GM19455 (cell line): Measurements from ENCODE around the gene RAB20.
"Not testable (repeated sequence)": the region's sequence is repeated elsewhere in the genome, so short reads cannot be mapped to it uniquely, and the experiment has no call there.

Experiments used
- ATAC-seq: cut with Tn5 transposase; IDR thresholded peaks from one replicate; pipeline ENCODE4 v1.9.1; 2021; ENCODE audit not compliant: unreplicated experiment

Gene RAB20, protein sequence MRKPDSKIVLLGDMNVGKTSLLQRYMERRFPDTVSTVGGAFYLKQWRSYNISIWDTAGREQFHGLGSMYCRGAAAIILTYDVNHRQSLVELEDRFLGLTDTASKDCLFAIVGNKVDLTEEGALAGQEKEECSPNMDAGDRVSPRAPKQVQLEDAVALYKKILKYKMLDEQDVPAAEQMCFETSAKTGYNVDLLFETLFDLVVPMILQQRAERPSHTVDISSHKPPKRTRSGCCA

DNA sequence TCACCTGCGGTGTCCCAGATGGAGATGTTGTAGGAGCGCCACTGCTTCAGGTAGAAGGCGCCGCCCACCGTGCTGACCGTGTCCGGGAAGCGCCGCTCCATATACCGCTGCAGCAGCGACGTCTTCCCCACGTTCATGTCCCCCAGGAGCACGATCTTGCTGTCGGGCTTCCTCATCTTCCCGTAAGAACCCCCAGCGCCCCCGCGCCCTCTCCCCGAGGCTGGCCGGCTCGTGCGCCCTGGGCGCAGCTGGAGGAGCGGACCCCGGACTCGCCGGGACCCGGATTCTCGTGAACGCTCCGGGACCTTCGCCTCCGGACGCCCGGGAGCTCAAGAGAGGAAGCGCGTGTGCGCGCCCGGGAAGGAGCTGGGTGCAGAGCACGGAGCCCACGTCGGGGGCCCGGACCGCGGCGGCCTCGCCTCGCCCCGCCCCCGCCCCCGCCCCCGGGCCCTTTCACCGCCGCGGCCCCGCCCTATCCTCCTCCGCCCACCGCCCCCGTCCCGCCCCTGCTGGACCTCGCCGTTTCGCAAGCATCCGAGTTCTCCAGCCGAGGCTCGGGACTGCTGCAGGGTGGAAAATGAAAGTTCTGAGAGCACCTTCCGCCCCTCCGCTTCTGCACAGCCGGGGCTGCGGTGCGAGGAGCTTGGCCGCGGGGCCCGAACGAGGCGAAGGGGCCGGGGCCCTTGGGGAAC, at the start of gene RAB20:
Gene RAB20 (minus strand): TSS at position 379 of the 692 bp plus-strand sequence. CDS start 203 bp downstream, at position 176.
- ATAC-seq: peak; percentile 76

DNA sequence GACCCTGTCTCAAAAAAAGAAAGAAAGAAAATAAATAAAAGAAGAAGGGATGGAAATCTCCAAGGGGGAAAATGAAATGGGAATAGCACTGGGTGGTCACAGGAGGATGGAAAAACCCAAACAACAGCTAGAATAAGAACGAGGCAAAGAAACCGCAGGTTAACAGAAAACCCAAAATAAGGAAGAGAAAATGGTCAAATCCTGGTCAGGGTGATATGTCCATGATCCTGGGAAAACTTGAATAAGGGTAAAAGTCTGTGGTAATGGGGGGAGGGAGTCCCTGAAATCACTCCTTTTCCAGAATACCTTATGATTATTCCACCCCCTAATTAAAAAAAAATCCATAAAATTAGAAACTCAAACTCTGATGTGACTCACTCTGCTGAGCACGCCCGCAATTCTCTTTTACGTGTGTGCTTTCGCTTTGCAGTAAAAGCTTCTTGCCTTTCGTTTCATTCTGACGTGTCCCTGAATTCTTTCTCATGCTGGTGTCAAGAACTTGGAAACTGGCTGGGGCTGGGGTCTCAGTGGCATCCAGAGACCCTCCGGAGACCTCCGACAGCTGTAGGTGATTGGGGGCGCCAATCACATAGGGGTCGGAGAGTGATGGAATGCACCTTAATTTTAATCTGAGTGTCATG, 49.6 kb upstream of the RAB20 start:
- ATAC-seq: peak; percentile 44

DNA sequence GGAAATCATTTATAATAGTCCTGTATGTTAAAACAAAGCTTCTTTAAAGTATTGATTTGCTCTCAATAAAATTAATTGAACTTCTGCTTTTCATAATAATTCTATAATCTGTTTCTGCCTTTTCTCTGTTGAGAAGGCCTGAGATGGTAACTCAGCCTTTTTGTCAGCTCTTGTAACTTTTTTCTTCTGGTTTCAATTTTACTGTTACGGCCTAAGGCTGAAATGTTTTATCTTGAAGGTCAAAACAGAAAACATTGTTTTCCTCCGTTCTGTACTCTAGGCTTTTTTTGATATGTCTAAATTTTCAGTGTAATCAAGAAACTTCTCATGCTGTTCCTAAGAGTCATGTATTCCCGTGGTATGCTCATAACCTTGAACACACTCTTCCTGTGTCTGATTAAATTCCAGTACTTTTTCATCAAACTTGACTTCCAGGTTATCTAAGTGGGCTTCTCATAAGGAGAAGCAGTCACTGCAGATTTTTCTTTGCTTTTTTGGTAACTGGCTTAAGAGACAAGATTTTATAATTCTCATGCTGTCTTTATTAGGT, 46.2 kb upstream of the RAB20 start:
- no peak for ATAC-seq

DNA sequence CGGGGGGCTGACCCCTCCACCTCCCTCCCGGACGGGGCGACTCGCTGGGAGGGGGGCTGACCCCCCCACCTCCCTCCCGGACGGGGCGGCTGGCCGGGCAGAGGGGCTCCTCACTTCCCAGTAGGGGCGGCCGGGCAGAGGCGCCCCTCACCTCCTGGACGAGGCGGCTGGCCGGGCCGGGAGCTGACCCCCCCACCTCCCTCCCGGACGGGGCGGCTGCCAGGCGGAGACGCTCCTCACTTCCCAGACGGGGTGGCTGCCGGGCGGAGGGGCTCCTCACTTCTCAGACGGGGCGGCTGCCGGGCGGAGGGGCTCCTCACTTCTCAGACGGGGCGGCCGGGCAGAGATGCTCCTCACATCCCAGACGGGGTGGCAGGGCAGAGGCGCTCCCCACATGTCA, 44.8 kb upstream of the RAB20 start:
- not testable (repeated sequence) for ATAC-seq

DNA sequence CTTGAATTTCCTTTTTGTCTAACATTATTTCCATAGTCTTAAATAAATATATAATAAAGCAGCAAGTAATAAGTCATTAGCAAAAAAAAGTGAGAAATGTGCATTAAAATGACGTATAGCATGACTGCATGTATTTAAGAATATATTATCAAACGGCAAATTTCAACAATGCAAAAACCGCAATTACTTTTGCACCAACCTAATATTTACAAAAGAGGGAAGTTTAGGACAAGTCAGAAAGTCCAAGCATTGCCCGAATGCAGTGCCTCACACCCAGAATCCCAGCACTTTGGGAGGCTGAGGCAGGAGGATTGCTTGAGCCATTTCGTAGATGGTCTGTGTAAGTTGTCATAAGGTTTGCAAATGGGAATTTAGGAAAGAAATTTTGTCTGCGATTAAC, 43.6 kb upstream of the RAB20 start:
- no peak for ATAC-seq

DNA sequence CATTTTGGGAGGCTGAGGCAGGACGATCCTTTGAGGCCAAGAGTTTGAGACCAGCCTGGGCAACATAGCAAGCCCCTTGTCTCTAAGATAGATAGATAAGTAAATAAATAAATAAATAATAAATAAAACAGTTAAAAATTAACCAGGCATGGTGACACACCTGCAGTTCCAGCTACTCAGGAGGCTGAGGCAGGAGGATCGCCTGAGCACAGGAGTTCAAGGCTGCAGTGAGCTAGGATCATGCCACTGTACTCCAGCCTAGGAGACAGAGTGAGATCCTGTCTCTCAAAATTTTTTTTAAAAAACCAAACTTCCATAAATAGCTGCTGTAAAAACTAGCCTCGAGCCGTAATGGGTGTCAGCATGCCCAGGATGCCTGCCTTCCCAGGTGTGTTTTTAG, 39.5 kb upstream of the RAB20 start:
- ATAC-seq: no peak

DNA sequence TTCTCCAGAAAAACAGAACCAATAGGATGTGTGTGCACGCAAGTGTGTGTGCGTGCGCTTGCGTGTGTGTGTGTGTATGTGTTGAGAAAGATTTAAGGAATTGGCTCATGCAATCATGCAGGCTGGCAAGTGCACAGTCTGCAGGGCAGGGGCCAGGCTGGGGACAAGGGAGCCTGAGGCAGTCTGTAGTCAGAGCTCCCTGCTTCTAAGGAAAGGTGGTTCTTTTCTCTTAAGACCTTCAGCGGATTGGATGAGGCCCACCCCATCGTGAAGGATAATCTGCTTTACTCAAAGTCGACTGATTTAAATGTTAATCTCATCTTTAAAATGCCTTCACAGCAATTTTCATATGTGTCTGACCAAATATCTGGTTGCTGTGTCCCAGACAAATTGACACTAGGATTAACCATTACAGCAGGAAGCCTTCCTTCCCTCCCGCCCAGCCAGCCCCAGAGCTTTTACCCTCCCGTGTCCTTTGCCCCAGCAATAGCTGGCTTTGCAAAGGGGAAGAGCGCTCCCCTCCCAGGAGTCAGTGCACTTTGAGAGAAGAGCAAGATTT, 38.8 kb upstream of the RAB20 start:
- no peak for ATAC-seq

DNA sequence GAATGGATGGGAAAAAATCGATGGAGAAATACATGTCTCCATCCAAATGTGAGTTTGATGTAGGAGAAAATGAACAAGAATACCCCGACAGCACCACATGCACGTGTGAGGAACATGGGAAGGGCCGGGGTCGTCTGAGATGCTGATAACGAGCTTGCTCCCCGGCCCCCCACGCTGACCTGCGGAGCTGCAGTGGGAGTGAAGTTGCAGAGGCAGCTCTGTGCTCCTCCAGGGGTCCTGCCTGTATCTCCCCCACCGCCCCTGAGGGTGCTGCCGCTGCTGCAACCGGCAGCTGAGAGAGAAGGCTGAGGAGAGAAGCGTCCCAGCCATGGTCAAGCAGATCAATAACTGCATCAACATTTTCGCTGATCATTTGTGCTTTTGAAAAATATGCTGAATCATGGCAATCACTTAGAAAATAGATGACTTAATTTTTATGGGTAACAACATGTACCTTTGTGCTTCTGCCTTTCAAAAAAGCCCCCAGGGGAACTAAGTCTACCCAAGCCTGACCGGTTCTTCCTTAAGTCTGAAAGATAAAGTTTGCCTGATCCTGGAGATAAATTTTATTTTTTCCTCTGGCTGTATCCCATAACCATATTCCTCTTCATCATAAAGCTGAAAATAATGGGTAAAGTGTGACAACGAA, 35.6 kb upstream of the RAB20 start:
- no peak for ATAC-seq

DNA sequence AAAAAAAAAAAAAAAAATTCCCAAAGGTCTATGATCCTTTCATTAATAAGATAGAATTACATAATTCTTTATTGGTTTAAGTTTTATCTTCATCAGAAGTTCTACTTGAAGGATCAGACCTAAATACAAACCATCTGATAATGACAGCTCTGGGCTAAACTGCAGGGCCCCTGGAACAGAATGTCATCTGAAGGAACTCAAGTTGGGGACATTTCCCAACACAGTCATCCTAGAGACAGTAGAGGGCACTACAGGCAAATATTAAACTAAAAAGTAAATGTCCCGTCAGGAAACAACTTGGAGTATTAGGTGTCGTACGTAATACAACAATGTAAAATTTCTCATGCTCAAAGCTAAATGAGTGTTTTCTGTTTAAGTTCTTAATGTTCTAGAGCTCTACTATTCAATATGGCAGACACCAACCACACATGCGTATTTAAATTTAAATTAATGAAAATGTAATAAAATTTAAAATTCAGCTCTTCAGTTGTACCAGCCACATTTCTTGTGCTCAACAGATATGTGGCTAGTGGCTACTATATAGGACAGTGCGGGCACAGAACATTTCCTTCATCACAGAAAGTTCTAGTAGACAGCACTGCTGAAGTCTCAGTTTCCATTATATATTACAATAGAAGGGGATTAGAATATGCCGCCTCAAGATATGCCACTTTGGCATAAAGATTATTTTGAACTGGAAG, 32.1 kb upstream of the RAB20 start:
- ATAC-seq: peak; percentile 81

DNA sequence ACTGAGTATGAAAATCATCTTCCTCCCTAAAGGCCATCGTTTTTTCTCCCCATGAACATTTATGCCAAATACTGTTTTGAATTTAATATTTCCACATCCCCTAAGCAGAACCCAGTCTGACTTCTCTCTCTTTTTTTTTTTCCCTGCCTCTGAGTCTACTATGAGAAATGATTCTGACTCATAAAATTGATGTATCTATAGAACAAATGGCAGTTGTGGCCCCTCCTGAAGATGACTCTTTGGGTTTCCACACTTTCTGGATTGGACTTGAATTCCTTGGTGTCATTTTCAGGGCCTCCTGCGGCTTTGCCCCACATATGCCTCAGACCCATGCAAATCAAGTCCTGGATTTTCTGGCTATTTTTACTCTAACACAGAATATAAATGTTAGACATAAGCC, 31.1 kb upstream of the RAB20 start:
- no peak for ATAC-seq

DNA sequence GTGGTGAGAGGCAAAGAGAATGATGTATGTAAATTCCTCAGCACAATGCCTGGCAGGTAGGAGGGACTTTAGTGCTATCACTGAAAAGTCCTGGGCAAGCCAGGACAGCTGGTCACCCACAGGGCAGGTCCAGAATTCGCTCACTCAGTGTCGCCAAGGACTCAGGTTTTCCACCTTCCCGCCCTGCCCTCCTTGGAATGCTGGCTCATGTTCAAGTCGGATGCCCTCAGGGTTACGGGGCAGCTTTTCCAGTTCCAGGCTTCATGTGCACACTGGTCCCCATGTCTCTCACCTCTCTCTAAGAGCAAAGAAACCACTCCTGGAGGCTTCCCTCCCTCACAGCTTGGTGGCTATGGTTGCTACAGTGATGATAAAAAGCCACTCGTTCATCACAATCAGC, 29.1 kb upstream of the RAB20 start:
- no peak for ATAC-seq

DNA sequence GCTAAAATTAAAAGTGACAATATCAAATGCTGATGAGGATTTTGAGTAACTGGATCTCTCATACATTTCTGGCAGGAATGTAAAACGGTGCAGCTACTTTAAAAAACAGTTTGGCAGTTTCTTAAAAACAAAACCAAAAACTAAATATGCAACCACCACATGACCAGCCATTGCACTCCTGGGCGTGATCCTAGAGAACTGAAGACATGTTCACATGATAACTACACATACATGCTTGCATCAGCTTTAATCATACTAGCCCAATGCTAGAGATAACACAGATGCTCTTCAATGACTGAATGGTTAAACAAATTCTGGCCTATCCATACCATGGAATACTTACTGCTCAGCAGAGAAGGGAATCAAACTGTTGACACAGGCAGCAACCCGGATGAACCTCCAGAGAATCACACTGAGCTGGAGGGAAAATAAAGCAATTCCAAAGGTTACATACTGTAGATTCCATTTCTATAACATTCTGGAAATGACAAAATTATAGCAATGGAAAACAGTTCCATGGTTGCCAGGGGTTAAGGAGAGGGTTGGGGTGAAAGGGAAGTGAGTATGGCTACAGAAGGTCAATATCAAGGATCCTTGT, 28.4 kb upstream of the RAB20 start:
- no peak for ATAC-seq

DNA sequence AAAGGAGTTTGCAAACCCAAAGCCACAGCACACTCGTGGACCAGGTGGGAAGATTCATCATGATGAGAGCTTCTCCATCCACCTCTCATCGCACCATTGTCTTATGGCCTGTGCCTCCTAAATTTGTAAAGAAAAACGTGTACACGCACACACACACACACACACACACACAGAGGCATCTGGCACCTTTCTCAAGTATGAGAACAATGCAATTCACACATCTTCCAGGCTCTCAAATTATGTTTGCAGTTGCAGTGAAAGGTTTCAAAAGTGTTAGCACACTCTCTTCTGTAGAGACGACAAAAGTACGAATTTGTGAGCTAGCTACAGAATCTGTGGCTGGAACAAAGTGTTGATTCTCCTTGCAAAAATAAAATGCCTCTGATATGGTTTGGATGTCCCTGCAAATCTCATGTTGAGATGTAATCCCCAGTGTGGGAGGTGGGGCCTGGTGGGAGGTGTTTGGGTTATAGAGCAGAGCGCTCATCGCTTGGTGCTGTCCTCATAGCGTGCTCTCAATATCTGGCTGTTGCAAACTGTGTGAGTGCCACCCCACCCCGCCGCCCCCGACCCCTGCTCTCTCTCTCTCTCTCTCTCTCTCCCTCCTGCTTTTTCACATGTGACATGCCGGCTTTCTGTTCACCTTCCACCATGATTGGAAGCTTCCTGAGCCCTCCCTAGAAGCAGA, 21.8 kb upstream of the RAB20 start:
- ATAC-seq: no peak

DNA sequence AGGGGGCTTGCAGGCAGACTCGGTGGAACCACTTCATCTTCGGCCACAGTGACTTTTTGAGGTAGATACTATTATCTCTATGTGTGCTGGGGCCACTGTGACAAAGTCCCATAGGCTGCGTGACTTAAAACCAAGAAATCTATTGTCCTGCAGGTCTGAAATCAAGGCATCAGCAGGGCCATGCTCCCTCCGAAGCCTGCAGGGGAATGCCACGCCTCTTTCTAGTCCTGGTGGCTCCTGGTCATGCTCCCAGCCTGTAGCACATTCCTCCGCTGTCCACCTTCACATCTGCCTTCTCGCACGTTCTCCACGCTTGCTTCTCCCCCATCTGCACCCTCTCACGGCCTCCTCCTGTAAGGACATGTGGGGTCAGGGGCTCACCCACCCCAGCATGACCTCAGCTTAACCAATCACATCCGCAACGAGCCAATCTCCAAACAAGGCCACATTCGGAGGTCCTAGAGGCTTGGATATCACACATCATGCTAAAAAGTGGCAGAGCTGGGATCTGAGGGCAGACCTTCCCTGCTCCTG, 21.0 kb upstream of the RAB20 start:
- ATAC-seq: no peak

DNA sequence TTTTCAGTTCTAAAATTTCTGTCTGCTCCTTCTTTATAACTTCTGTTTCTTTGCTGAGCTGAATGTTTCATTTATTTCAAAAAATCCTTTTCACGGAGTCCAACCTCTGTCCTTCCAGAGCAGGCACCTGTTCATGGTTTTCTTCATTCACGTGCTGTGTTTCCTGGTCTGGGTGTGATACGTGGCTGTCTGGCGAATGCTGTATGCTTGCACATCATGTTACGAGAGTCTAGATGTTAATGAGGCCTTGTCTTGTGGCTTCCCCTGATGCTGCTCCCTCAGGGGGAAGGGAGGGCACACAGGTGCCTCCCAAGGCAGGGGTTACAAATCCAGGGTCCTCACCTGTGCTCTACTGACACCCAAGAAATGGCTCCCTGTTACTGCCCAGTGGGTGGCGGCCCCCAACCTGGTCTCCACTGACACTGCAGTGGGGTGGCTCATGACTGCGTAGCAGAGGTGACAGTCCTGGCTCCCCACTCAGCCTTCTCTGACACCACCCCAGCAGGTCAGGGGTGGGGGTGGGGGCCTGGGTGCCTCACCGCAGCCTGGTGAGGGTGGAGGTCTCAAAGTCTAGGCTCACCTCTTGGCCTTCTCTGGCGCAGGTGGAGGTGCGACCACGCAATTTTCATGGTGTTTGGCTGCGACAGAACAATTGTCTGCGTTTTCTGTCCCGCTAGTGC, 20.1 kb upstream of the RAB20 start:
- ATAC-seq: no peak

DNA sequence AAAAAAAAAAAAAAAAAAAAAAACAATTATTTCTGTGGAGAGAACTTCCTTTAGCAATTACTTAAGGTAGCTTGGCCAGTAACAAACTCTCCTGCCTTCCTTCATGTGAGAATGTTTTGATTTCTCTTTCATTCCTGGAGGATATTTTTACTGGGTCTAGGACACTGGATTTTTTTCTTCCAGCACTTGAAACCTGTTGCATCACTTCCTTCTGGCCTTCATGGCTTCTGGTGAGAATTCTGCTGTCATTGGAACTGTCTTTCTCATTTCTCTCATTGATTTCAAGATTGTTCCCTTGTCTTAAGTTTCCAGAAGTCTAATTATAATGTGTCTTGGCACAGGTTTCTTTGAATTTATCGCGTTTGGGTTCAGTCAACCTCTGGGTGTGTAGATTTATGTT, 19.3 kb upstream of the RAB20 start:
- no peak for ATAC-seq

DNA sequence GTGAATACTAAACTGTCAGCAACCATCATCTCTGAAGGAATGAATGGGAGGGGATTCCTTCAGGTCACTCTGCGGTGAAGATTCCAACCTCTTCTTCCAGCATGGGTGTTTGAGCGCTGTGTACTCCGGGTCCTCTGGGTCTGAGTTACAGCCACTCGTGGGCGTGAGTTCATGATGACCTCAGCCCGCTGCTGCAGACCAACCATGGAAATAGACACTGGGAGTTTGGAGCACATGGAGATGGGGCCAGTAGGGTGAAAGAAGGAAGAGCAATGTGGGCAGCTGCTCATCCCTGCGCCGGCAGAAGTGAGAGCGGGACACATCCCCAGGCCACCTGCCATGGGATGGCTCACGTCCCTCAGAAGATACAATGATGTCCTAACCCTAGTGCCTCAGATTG, 16.8 kb upstream of the RAB20 start:
- ATAC-seq: no peak

DNA sequence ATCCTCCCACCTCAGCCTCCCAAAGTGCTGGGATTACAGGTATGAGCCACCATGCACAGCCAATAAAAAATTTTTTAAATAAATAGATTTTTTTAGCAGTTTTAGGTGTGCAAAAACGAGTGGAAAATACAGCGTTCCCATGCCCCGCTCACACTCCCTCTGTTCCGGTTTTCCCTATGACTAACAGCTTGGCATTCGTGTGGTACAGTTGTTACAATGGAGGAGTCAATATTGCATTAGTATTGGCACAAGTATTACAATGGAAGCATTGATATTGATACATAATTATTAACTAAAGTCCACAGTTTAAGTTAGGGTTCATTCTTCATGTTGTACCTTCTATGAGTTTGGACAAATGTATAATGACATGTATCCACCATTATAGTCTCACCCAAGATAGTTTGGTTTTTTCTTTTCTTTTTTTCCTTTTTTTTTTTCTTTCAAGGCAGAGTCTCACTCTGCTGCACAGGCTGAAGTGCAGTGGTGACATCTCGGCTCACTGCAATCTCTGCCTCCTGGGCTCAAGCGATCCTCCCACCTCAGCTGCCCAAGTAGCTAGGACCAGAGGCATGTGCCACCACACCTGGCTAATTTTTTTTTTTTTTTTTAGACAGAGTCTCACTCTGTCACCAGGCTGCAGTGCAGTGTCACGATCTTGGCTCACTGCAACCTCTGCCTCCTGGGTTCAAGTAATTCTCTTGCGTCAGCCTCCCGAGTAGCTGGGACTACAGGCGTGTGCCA, 15.4 kb upstream of the RAB20 start:
- ATAC-seq: no peak
